GM18951 (cell line): ENCODE data around the gene MARCHF5.

Experiments
- POLR2A ChIP-seq: IDR thresholded peaks from 4 replicates; pipeline ENCODE4 v1.6.1; 2011; ENCODE audit warnings: mild to moderate bottlenecking; ENCODE audit not compliant: insufficient read length, insufficient read depth; ENCODE audit errors: extremely low read depth
- in situ Hi-C: fragments of 300-500 bp; cut with MboI; formaldehyde crosslinking; loops from one replicate; pipeline ENCODE4 v1.12.0; 2022; ENCODE audit warnings: low sequenced_read_pairs, mixed read lengths, inconsistent platforms; ENCODE audit not compliant: unreplicated experiment

MARCHF5 gene

GRCh38 chr10:92278996-92279696, 11.8 kb upstream of the MARCHF5 start:
- in situ Hi-C loops: no loop called here
- no peak for TF ChIP-seq POLR2A

GRCh38 chr10:92284112-92284704, 6.8 kb upstream of the MARCHF5 start:
- in situ Hi-C loops: loop anchor here (10.0 kb wide), 1 partner anchor 179 kb away; no protein-coding TSS in a partner anchor
- no peak for TF ChIP-seq POLR2A

GRCh38 chr10:92290076-92290836, 711 bp upstream of the MARCHF5 start:
- in situ Hi-C loops: no loop called here
- no peak for TF ChIP-seq POLR2A

GRCh38 chr10:92291616-92291865, 574 bp downstream of the MARCHF5 start:
- in situ Hi-C loops: no loop called here
- TF ChIP-seq POLR2A: no peak

- TF ChIP-seq POLR2A: no peak
- in situ Hi-C loops: no loop called here
These were observed 1.2 kb downstream of the MARCHF5 start for GRCh38 chr10:92291921-92292845.

GRCh38 chr10:92298487-92298886, 7.5 kb downstream of the MARCHF5 start:
- in situ Hi-C loops: no loop called here
- TF ChIP-seq POLR2A: no peak

GRCh38 chr10:92303096-92303495, 12.1 kb downstream of the MARCHF5 start:
- no peak for TF ChIP-seq POLR2A
- in situ Hi-C loops: no loop called here

- TF ChIP-seq POLR2A: no peak
- in situ Hi-C loops: no loop called here
These were observed 13.1 kb downstream of the MARCHF5 start for GRCh38 chr10:92304061-92304460.

GRCh38 chr10:92305133-92306072, 14.4 kb downstream of the MARCHF5 start:
- TF ChIP-seq POLR2A: no peak
- in situ Hi-C loops: no loop called here

- TF ChIP-seq POLR2A: no peak
- in situ Hi-C loops: no loop called here
These were observed 18.3 kb downstream of the MARCHF5 start for GRCh38 chr10:92309272-92309671.

- no peak for TF ChIP-seq POLR2A
- in situ Hi-C loops: no loop called here
These were observed 22.8 kb downstream of the MARCHF5 start for GRCh38 chr10:92313750-92314149.

GRCh38 chr10:92316610-92317009, 25.6 kb downstream of the MARCHF5 start:
- in situ Hi-C loops: no loop called here
- TF ChIP-seq POLR2A: no peak
